ENCODE measurements around the gene NRARP.
"Not testable (repeated sequence)": the region's sequence is repeated elsewhere in the genome, so short reads cannot be mapped to it uniquely, and the experiment has no call there.

The NRARP gene

GRCh38 chr9:137302118-137302448 lies at the start of gene NRARP:
NRARP (minus strand) TSS chr9:137302271; CDS start chr9:137301928, 343 bp downstream.
- DNase-seq: peak; percentile 70

GRCh38 chr9:137350696-137351584 lies 48.9 kb upstream of the NRARP start:
- no peak for DNase-seq

GRCh38 chr9:137349471-137350033 lies 47.5 kb upstream of the NRARP start:
- DNase-seq: no peak

- no peak for DNase-seq
Observed at GRCh38 chr9:137348769-137349470, 46.8 kb upstream of the NRARP start.

GRCh38 chr9:137347928-137348327 lies 45.9 kb upstream of the NRARP start:
- DNase-seq: no peak

- DNase-seq: no peak
Observed at GRCh38 chr9:137342482-137342881, 40.4 kb upstream of the NRARP start.

GRCh38 chr9:137341227-137341626 lies 39.2 kb upstream of the NRARP start:
- no peak for DNase-seq

- DNase-seq: not testable (repeated sequence)
Observed at GRCh38 chr9:137339908-137340462, 37.9 kb upstream of the NRARP start.

GRCh38 chr9:137339045-137339907 lies 37.2 kb upstream of the NRARP start:
- DNase-seq: peak; percentile 24

GRCh38 chr9:137336735-137337134 lies 34.7 kb upstream of the NRARP start:
- no peak for DNase-seq

- DNase-seq: no peak
Observed at GRCh38 chr9:137333016-137333671, 31.1 kb upstream of the NRARP start.

- no peak for DNase-seq
Observed at GRCh38 chr9:137331929-137332328, 29.9 kb upstream of the NRARP start.

GRCh38 chr9:137330689-137331088 lies 28.6 kb upstream of the NRARP start:
- no peak for DNase-seq

GRCh38 chr9:137329590-137329989 lies 27.5 kb upstream of the NRARP start:
- not testable (repeated sequence) for DNase-seq

GRCh38 chr9:137327641-137328550 lies 25.8 kb upstream of the NRARP start:
- not testable (repeated sequence) for DNase-seq

- DNase-seq: no peak
Observed at GRCh38 chr9:137326445-137327065, 24.5 kb upstream of the NRARP start.

GRCh38 chr9:137325799-137326198 lies 23.7 kb upstream of the NRARP start:
- DNase-seq: no peak

- no peak for DNase-seq
Observed at GRCh38 chr9:137325124-137325523, 23.1 kb upstream of the NRARP start.

- no peak for DNase-seq
Observed at GRCh38 chr9:137323531-137324331, 21.7 kb upstream of the NRARP start.
